Thyroid gland (tissue), 4 donors: ENCODE data around the gene SYNPO2L.

Experiments used
- CTCF ChIP-seq, 6 experiments: fragments of 200-600 bp in 3 of 6; fragments of 450-650 bp in 3 of 6; sonication (generic) in 3 of 6; IDR thresholded peaks; one replicate each; pipeline ENCODE4 v1.5.1; 2016 to 2019; ENCODE audit warnings: antibody characterized with exemption in 6 of 6, mild to moderate bottlenecking in 2 of 6, inconsistent platforms in 1 of 6, moderate library complexity in 1 of 6
- POLR2A ChIP-seq, 2 donors: fragments of 450-650 bp; IDR thresholded peaks; one replicate each; pipeline ENCODE4 v1.6.1; 2017; ENCODE audit warnings: antibody characterized with exemption in 2 of 2, mild to moderate bottlenecking in 2 of 2, moderate library complexity in 1 of 2

- TF ChIP-seq CTCF (IDR thresholded peaks at IDR 0.05) (no peak), POLR2A (IDR thresholded peaks at IDR 0.05) (no peak)
Measured at GRCh38 chr10:73635781-73636180, 20.0 kb downstream of the SYNPO2L start.
